ENCODE results near the gene KLK5.

Gene KLK5

GRCh38 chr19:50894478-50895356, 58.1 kb downstream of the KLK5 start:
- in situ Hi-C loops (cut with HindIII; ENCODE audit: low sequenced_read_pairs) = no loop called here
